Measurements from ENCODE around the gene EPS8L3. TPM values are rescaled to one million over a fixed set of nuclear protein-coding genes. Genes with fewer than 3 reads are reported as not detected.
"Not testable (repeated sequence)": the region's sequence is repeated elsewhere in the genome, so short reads cannot be mapped to it uniquely, and the experiment has no call there.

EPS8L3 gene
- polyA plus RNA-seq (2013, experiment 1 of 2; ENCODE audit: insufficient read length): not detected
- not detected for polyA plus RNA-seq (2013, experiment 2 of 2; ENCODE audit: insufficient read length)

- no peak for DNase-seq
Observed at GRCh38 chr1:109763646-109764415, at the start of gene EPS8L3. Gene EPS8L3 (minus strand): TSS chr1:109763923. CDS start chr1:109761749, 2,174 bp downstream.

- DNase-seq: no peak
Observed at GRCh38 chr1:109812691-109813393, 49.1 kb upstream of the EPS8L3 start.

GRCh38 chr1:109808703-109809102 lies 45.0 kb upstream of the EPS8L3 start:
- DNase-seq: no peak

- DNase-seq: peak; percentile 77
Observed at GRCh38 chr1:109807822-109808680, 44.3 kb upstream of the EPS8L3 start.

- no peak for DNase-seq
Observed at GRCh38 chr1:109807402-109807801, 43.7 kb upstream of the EPS8L3 start.

- no peak for DNase-seq
Observed at GRCh38 chr1:109806733-109807400, 43.1 kb upstream of the EPS8L3 start.

- DNase-seq: no peak
Observed at GRCh38 chr1:109805486-109806165, 41.9 kb upstream of the EPS8L3 start.

- no peak for DNase-seq
Observed at GRCh38 chr1:109804660-109805059, 40.9 kb upstream of the EPS8L3 start.

GRCh38 chr1:109803901-109804331 lies 40.2 kb upstream of the EPS8L3 start:
- peak; percentile 63 for DNase-seq

GRCh38 chr1:109802901-109803561 lies 39.3 kb upstream of the EPS8L3 start:
- no peak for DNase-seq

- DNase-seq: no peak
Observed at GRCh38 chr1:109802136-109802900, 38.6 kb upstream of the EPS8L3 start.

- no peak for DNase-seq
Observed at GRCh38 chr1:109801791-109802135, 38.0 kb upstream of the EPS8L3 start.

- no peak for DNase-seq
Observed at GRCh38 chr1:109800291-109800690, 36.6 kb upstream of the EPS8L3 start.

GRCh38 chr1:109799445-109799844 lies 35.7 kb upstream of the EPS8L3 start:
- no peak for DNase-seq

GRCh38 chr1:109797303-109797595 lies 33.5 kb upstream of the EPS8L3 start:
- not testable (repeated sequence) for DNase-seq

GRCh38 chr1:109796484-109797302 lies 33.0 kb upstream of the EPS8L3 start:
- no peak for DNase-seq

GRCh38 chr1:109794319-109795132 lies 30.8 kb upstream of the EPS8L3 start:
- no peak for DNase-seq

- peak; percentile 71 for DNase-seq
Observed at GRCh38 chr1:109793486-109794318, 30.0 kb upstream of the EPS8L3 start.
